Measurements from ENCODE around the gene HEPN1. TPM values are rescaled to one million over a fixed set of nuclear protein-coding genes. Genes with fewer than 3 reads are reported as not detected.

The HEPN1 gene
- total and polyA plus RNA-seq, 2 donors from 2014 or later, result not detected

GRCh38 chr11:124876818-124877630, 42.0 kb upstream of the HEPN1 start:
- H3K27me3 ChIP-seq (ENCODE audit: control insufficient read depth, insufficient read depth, low read length), result peaks cover 7% of the 10 kb centered on the region
- H3K9me3 ChIP-seq (ENCODE audit: control insufficient read depth in 2 of 3, insufficient read depth in 1 of 3, low read length in 3 of 3), result no peaks in the 10 kb centered on the region
- peak overlapping the region in 1 of 3 donors; percentile 7 for H3K9ac ChIP-seq (ENCODE audit: low read length in 3 of 3)
- no peak for TF ChIP-seq CTCF (IDR thresholded peaks at IDR 0.05; ENCODE audit: borderline replicate concordance, extremely low read depth, insufficient read depth)
- H3K4me1 ChIP-seq (ENCODE audit: control insufficient read depth in 2 of 3, insufficient read depth in 2 of 3, low read depth in 1 of 3, low read length in 3 of 3), result peaks cover 0 to 5% (median 4%) of the 10 kb centered on the region in 3 donors
- intact Hi-C loops (cut with DNase I), result no loop called here
- FAIRE-seq (no peak), DNase-seq (peak in 1 of 5 donors; percentile 77)
- H3K36me3 ChIP-seq (ENCODE audit: control insufficient read depth in 2 of 3, insufficient read depth in 3 of 3, low read length in 3 of 3), result no peaks in the 10 kb centered on the region
- H3K4me3 ChIP-seq (ENCODE audit: low read length in 3 of 3), result peak overlapping the region in 2 of 3 donors; percentile 57 to 73
- H3K27ac ChIP-seq (ENCODE audit: low read depth in 2 of 2, low read length in 2 of 2), result peak overlapping the region; percentile 80 to 96

- Histone ChIP-seq H3K27me3 (ENCODE audit: control insufficient read depth, insufficient read depth, low read length) (peaks cover 5% of the 10 kb centered on the region), H3K4me1 (ENCODE audit: control insufficient read depth in 2 of 3, insufficient read depth in 2 of 3, low read depth in 1 of 3, low read length in 3 of 3) (peaks cover 0 to 9% (median 4%) of the 10 kb centered on the region in 3 donors), H3K4me3 (ENCODE audit: low read length in 3 of 3) (peak overlapping the region in 2 of 3 donors; percentile 7 to 73), H3K9ac (ENCODE audit: low read length in 3 of 3) (peak overlapping the region in 1 of 3 donors; percentile 7), H3K9me3 (ENCODE audit: control insufficient read depth in 2 of 3, insufficient read depth in 1 of 3, low read length in 3 of 3) (no peaks in the 10 kb centered on the region), H3K27ac (ENCODE audit: low read depth in 2 of 2, low read length in 2 of 2) (no peak overlapping the region), H3K36me3 (ENCODE audit: control insufficient read depth in 2 of 3, insufficient read depth in 3 of 3, low read length in 3 of 3) (no peaks in the 10 kb centered on the region)
- FAIRE-seq (no peak), DNase-seq (no peak)
- intact Hi-C loops (cut with DNase I), result no loop called here
- TF ChIP-seq CTCF (IDR thresholded peaks at IDR 0.05; ENCODE audit: borderline replicate concordance, extremely low read depth, insufficient read depth), result no peak
Observed at GRCh38 chr11:124877631-124877909, 41.5 kb upstream of the HEPN1 start.

GRCh38 chr11:124877910-124878758, 40.9 kb upstream of the HEPN1 start:
- intact Hi-C loops (cut with DNase I), result no loop called here
- peak overlapping the region in 1 of 3 donors; percentile 7 for H3K9ac ChIP-seq (ENCODE audit: low read length in 3 of 3)
- no peak for TF ChIP-seq CTCF (IDR thresholded peaks at IDR 0.05; ENCODE audit: borderline replicate concordance, extremely low read depth, insufficient read depth)
- no peaks in the 10 kb centered on the region for H3K9me3 ChIP-seq (ENCODE audit: control insufficient read depth in 2 of 3, insufficient read depth in 1 of 3, low read length in 3 of 3)
- no peaks in the 10 kb centered on the region for H3K36me3 ChIP-seq (ENCODE audit: control insufficient read depth in 2 of 3, insufficient read depth in 3 of 3, low read length in 3 of 3)
- no peak for FAIRE-seq
- no peak for DNase-seq
- no peak overlapping the region for H3K4me3 ChIP-seq (ENCODE audit: low read length in 3 of 3)
- H3K27ac ChIP-seq (ENCODE audit: low read depth in 2 of 2, low read length in 2 of 2), result no peak overlapping the region
- H3K4me1 ChIP-seq (ENCODE audit: control insufficient read depth in 2 of 3, insufficient read depth in 2 of 3, low read depth in 1 of 3, low read length in 3 of 3), result peaks cover 0 to 11% (median 4%) of the 10 kb centered on the region in 3 donors
- H3K27me3 ChIP-seq (ENCODE audit: control insufficient read depth, insufficient read depth, low read length), result no peaks in the 10 kb centered on the region

Measured in kidney (tissue), 14 donors.